GM12878 (cell line): ENCODE measurements around the gene UBE3B. TPM values are rescaled to one million over a fixed set of nuclear protein-coding genes. Genes with fewer than 3 reads are reported as not detected.

ENCODE experiments used
- ATAC-seq: fragments of 200-7000 bp; cut with Tn5 transposase; 3 replicates; pipeline ENCODE4 v1.9.1; 2020; ENCODE audit warnings: mild to moderate bottlenecking, moderate library complexity
- BruUV-seq: library from RNA; stranded (reverse); fragments of 400-500 nt; replicated peaks from 2 replicates; lab custom pipeline; 2021; lab: Mats Ljungman, UMichigan
- CTCF ChIA-PET: fragments of 300-600 bp; sonication (Branson Sonifier 250); formaldehyde crosslinking; extraction: SDS; loops from one replicate; lab custom pipeline; 2021; ENCODE audit warnings: inconsistent platforms; lab: Yijun Ruan, JAX
- POLR2A ChIA-PET: fragments of 350-600 bp; formaldehyde crosslinking; extraction: SDS; loops from one replicate; lab custom pipeline; 2021; ENCODE audit warnings: inconsistent platforms; lab: Charles Lee
- RAD21 ChIA-PET: fragments of 300-600 bp; sonication (Branson Sonifier 250); formaldehyde crosslinking; loops from one replicate; lab custom pipeline; 2023; ENCODE audit warnings: antibody characterized with exemption; ENCODE audit not compliant: unreplicated experiment; lab: Charles Lee
- SMC1A ChIA-PET: fragments of 300-600 bp; sonication (Branson Sonifier 250); formaldehyde crosslinking; loops from one replicate; lab custom pipeline; 2023; ENCODE audit not compliant: unreplicated experiment, uncharacterized antibody; lab: Charles Lee
- DNase-seq: peaks from one replicate; pipeline ENCODE4 v3.0.0-alpha.2; 2011; ENCODE audit warnings: low read depth, low spot score
- FAIRE-seq: peaks from 3 replicates; lab custom pipeline; 2011; peaks lifted over from hg19 to GRCh38; lab: Jason Lieb, UNC
- H2AFZ ChIP-seq: 2 replicates; pipeline ENCODE4 v1.6.0; 2011; ENCODE audit warnings: low read depth, low read length, control low read depth; ENCODE audit not compliant: control insufficient read depth
- H3K27ac ChIP-seq: 2 replicates; pipeline ENCODE4 v1.5.1; 2011; ENCODE audit warnings: control low read depth; ENCODE audit not compliant: control insufficient read depth, insufficient read depth
- H3K27me3 ChIP-seq, 2 experiments: replicated peaks in 1 of 2; 2 replicates each; pipeline versions ENCODE4 v1.6.0 to v1.6.1; 2011; ENCODE audit warnings: low read length in 1 of 2; ENCODE audit not compliant: control insufficient read depth in 2 of 2, insufficient read depth in 2 of 2
- H3K36me3 ChIP-seq, 2 experiments: 2 replicates each; pipeline ENCODE4 v1.5.1; 2011; ENCODE audit warnings: low read length in 1 of 2; ENCODE audit not compliant: control insufficient read depth in 2 of 2, insufficient read depth in 2 of 2
- H3K4me1 ChIP-seq: 2 replicates; pipeline ENCODE4 v1.6.1; 2011; ENCODE audit warnings: mild to moderate bottlenecking, low read length, moderate library complexity, mixed read lengths; ENCODE audit not compliant: control insufficient read depth, insufficient read depth
- H3K4me2 ChIP-seq: 2 replicates; pipeline ENCODE4 v1.6.0; 2011; ENCODE audit warnings: control low read depth; ENCODE audit not compliant: control insufficient read depth, insufficient read depth
- H3K4me3 ChIP-seq: fragments of 200-600 bp; sonication (generic); 2 replicates; pipeline ENCODE4 v1.5.1; 2016
- H3K79me2 ChIP-seq: 2 replicates; pipeline ENCODE4 v1.6.0; 2011; ENCODE audit warnings: low read length; ENCODE audit not compliant: control insufficient read depth, insufficient read depth
- H3K9ac ChIP-seq: 2 replicates; pipeline ENCODE4 v1.8.0; 2011; ENCODE audit warnings: low read length, control low read depth, mixed read lengths; ENCODE audit not compliant: control insufficient read depth, insufficient read depth
- H3K9me3 ChIP-seq: replicated peaks from 3 replicates; pipeline ENCODE4 v1.5.1; 2011; ENCODE audit warnings: mild to moderate bottlenecking, low read length; ENCODE audit not compliant: control insufficient read depth, insufficient read depth
- H4K20me1 ChIP-seq: 2 replicates; pipeline ENCODE4 v1.6.0; 2011; ENCODE audit not compliant: control insufficient read depth, insufficient read depth
- ATF2 ChIP-seq: IDR thresholded peaks from 2 replicates; pipeline ENCODE4 v1.6.1; 2012; ENCODE audit warnings: low read length, inconsistent platforms
- CBFB ChIP-seq: IDR thresholded peaks from 2 replicates; pipeline ENCODE4 v1.6.1; 2016; ENCODE audit warnings: antibody characterized with exemption, low read depth
- CHD2 ChIP-seq: IDR thresholded peaks from 2 replicates; pipeline ENCODE4 v1.6.1; 2011; ENCODE audit warnings: low read depth, low read length, improper control_type of control experiment, borderline replicate concordance
- CHD4 ChIP-seq: fragments of 200-600 bp; sonication (generic); IDR thresholded peaks from 2 replicates; pipeline ENCODE4 v1.6.1; 2016; ENCODE audit warnings: mild to moderate bottlenecking
- EED ChIP-seq: sonication (generic); IDR thresholded peaks from 2 replicates; pipeline ENCODE4 v1.6.1; 2016; ENCODE audit warnings: antibody characterized with exemption, low read depth
- GABPA ChIP-seq: IDR thresholded peaks from 2 replicates; pipeline ENCODE4 v1.6.1; 2014; ENCODE audit warnings: antibody characterized with exemption, low read depth, mild to moderate bottlenecking, inconsistent platforms
- HDAC2 ChIP-seq: fragments of 200-600 bp; sonication (generic); IDR thresholded peaks from 2 replicates; pipeline ENCODE4 v1.6.1; 2017
- MYC ChIP-seq: IDR thresholded peaks from 2 replicates; pipeline ENCODE4 v1.6.1; 2011; ENCODE audit warnings: mild to moderate bottlenecking, low read length, moderate library complexity, inconsistent platforms; ENCODE audit not compliant: insufficient read depth, insufficient replicate concordance, insufficient read length, severe bottlenecking
- NBN ChIP-seq: fragments of 450-650 bp; IDR thresholded peaks from 2 replicates; pipeline ENCODE4 v1.6.1; 2016
- SMAD5 ChIP-seq: IDR thresholded peaks from 2 replicates; pipeline ENCODE4 v1.6.1; 2016; ENCODE audit warnings: antibody characterized with exemption, low read depth
- SREBF2 ChIP-seq: IDR thresholded peaks from 2 replicates; pipeline ENCODE4 v1.6.1; 2012; ENCODE audit warnings: mild to moderate bottlenecking, low read length
- SUPT20H ChIP-seq: IDR thresholded peaks from 2 replicates; pipeline ENCODE4 v1.6.1; 2011; ENCODE audit warnings: low read depth, mild to moderate bottlenecking, low read length, moderate library complexity, borderline replicate concordance; ENCODE audit not compliant: control insufficient read depth
- TBL1XR1 ChIP-seq: IDR thresholded peaks from 2 replicates; pipeline ENCODE4 v1.6.1; 2012; ENCODE audit warnings: low read depth, low read length, improper control_type of control experiment
- USF2 ChIP-seq: IDR thresholded peaks from 2 replicates; pipeline ENCODE4 v1.6.1; 2011; ENCODE audit warnings: low read depth, low read length, improper control_type of control experiment, borderline replicate concordance
- YBX1 ChIP-seq: fragments of 450-650 bp; IDR thresholded peaks from 2 replicates; pipeline ENCODE4 v1.6.1; 2016; ENCODE audit warnings: antibody characterized with exemption
- ZBTB11 ChIP-seq: fragments of 450-650 bp; formaldehyde crosslinking; IDR thresholded peaks from 2 replicates; pipeline ENCODE4 v1.5.0; 2022; ENCODE audit warnings: mild to moderate bottlenecking, missing genetic modification characterization
- WGBS: methylation state at CpG from one replicate; pipeline ENCODE4 v1.1.6; 2016; ENCODE audit warnings: low lambda C conversion rate; ENCODE audit not compliant: insufficient replicate concordance, insufficient coverage; ENCODE audit errors: missing lambda C conversion rate; 5-methylcytosine and 5-hydroxymethylcytosine counted together
- in situ Hi-C: fragments of 300-500 bp; cut with MboI; formaldehyde crosslinking; loops from 9 replicates; pipeline ENCODE4 v1.14.3; 2018; ENCODE audit warnings: mixed read lengths
- intact Hi-C: fragments of 100-400 bp; cut with micrococcal nuclease; formaldehyde crosslinking; loops from one replicate; pipeline ENCODE4 v1.14.2; 2022; ENCODE audit not compliant: unreplicated experiment
- polyA plus RNA-seq, 11 experiments: library from polyadenylated mRNA; depleted of rRNA in 4 of 11; unstranded in 6 of 11; stranded (reverse) in 5 of 11; fragments of >200 nt; fragmentation: Nextera tagmentation in 4 of 11; fragmentation: Illumina TruSeq in 1 of 11; extraction: Ambion mirVana in 4 of 11; extraction: Trizol in 1 of 11; gene quantifications; 1 replicate in 1 of 11; 2 replicates in 10 of 11; pipeline versions ENCODE4 v1.2.1 to v1.2.3, GENCODE V29; 2011 to 2016; ENCODE audit warnings: inconsistent platforms in 2 of 11, missing spikeins in 2 of 11, low read depth in 1 of 11
- total RNA-seq, 4 experiments: library from RNA; depleted of rRNA in 3 of 4; stranded (reverse); fragments of >200 nt in 3 of 4; fragmentation: Illumina TruSeq in 1 of 4; extraction: Trizol in 1 of 4; gene quantifications; 2 replicates each; pipeline versions ENCODE4 v1.2.1 to v1.2.3, GENCODE V29; 2013 to 2021

Gene UBE3B
- total and polyA plus RNA-seq, 10 of the 15 experiments (the other 5 are each of a cell fraction or from before 2014, with no cell fraction given) = 7.4 to 25.3 (median 17.1) TPM

GRCh38 chr12:109435428-109436187 lies 41.8 kb upstream of the UBE3B start (continued):
- TF ChIP-seq ZBTB11 = no peak
- no peak for TF ChIP-seq HDAC2

GRCh38 chr12:109436188-109436560 lies 41.3 kb upstream of the UBE3B start:
- POLR2A ChIA-PET = no interaction called here
- ATAC-seq (no peak), DNase-seq (no peak), FAIRE-seq (no peak)
- BruUV-seq = no TSS peak
- H3K36me3 ChIP-seq = no peaks in the 10 kb centered on the region
- TF ChIP-seq GABPA = no peak
- TF ChIP-seq CHD4 = no peak
- TF ChIP-seq TBL1XR1 = no peak
- no peak for TF ChIP-seq SREBF2
- TF ChIP-seq USF2 = no peak
- no peak for TF ChIP-seq CBFB
- TF ChIP-seq CHD2 = no peak
- no peak for TF ChIP-seq SUPT20H
- TF ChIP-seq YBX1 = no peak
- TF ChIP-seq SMAD5 = no peak
- no peak for TF ChIP-seq NBN
- no peak for TF ChIP-seq EED
- TF ChIP-seq MYC = no peak
- TF ChIP-seq ATF2 = no peak
- H4K20me1 ChIP-seq = no peaks in the 10 kb centered on the region
- H3K9me3 ChIP-seq = no peaks in the 10 kb centered on the region
- RAD21 ChIA-PET = no interaction called here
- H3K27ac ChIP-seq = no peak overlapping the region
- no peak overlapping the region for H3K4me2 ChIP-seq
- WGBS = 58% methylated on average over 7 of the region's 7 CpGs
- no peak overlapping the region for H2AFZ ChIP-seq
- no peaks in the 10 kb centered on the region; the same call in 1 of the 2 replicates for H3K4me1 ChIP-seq
- H3K4me3 ChIP-seq = no peak overlapping the region
- no peaks in the 10 kb centered on the region for H3K27me3 ChIP-seq
- CTCF ChIA-PET = interaction anchor here (1.7 kb wide), 1 partner anchor 8 kb away, joined by 6 read pairs; no protein-coding TSS in a partner anchor
- no peaks in the 10 kb centered on the region for H3K79me2 ChIP-seq
- H3K9ac ChIP-seq = no peak overlapping the region
- intact Hi-C loops (no loop called here), in situ Hi-C loops (no loop called here)
- SMC1A ChIA-PET = no interaction called here
